Naive thymus-derived CD8-positive, alpha-beta T cell (primary cell): ENCODE measurements around the gene ZNF532. TPM values are rescaled to one million over a fixed set of nuclear protein-coding genes. Genes with fewer than 3 reads are reported as not detected.

Experiments used
- ATAC-seq, 2 donors: fragments of 150-1000 bp; cut with Tn5 transposase in 1 of 2; sonication (Bioruptor Pico), chemical (Tn5 transposase) in 1 of 2; 1 replicate in 1 of 2; 2 replicates in 1 of 2; pipeline ENCODE4 v1.10.0; 2021; ENCODE audit warnings: mild to moderate bottlenecking in 2 of 2, moderate library complexity in 2 of 2
- POLR2A ChIA-PET: fragments of 350-600 bp; sonication (Branson Sonifier 250); formaldehyde crosslinking; loops from one replicate; lab custom pipeline; 2021; ENCODE audit warnings: antibody characterized with exemption; lab: Charles Lee
- DNase-seq, 10 donors: peaks; one replicate each; pipeline versions ENCODE4 v3.0.0 to v3.0.0-alpha.2; 2020 to 2022
- H3K27ac Mint-ChIP-seq, 10 donors: one replicate each; pipeline ENCODE4 v1.8.0; 2020 to 2022; ENCODE audit warnings: mild to moderate bottlenecking in 10 of 10, mixed read lengths in 10 of 10, moderate library complexity in 4 of 10, inconsistent platforms in 1 of 10
- H3K27me3 Mint-ChIP-seq, 5 donors: one replicate each; pipeline ENCODE4 v1.8.0; 2021 to 2022; ENCODE audit warnings: mixed read lengths in 5 of 5
- H3K36me3 Mint-ChIP-seq, 3 donors: one replicate each; pipeline ENCODE4 v1.8.0; 2020 to 2022; ENCODE audit warnings: mixed read lengths in 3 of 3, mild to moderate bottlenecking in 2 of 3, inconsistent platforms in 1 of 3
- H3K4me1 Mint-ChIP-seq, 4 donors: one replicate each; pipeline ENCODE4 v1.8.0; 2021 to 2022; ENCODE audit warnings: mixed read lengths in 4 of 4
- H3K4me3 Mint-ChIP-seq, 10 donors: one replicate each; pipeline ENCODE4 v1.8.0; 2020 to 2022; ENCODE audit warnings: mild to moderate bottlenecking in 10 of 10, mixed read lengths in 10 of 10, moderate library complexity in 6 of 10, inconsistent platforms in 1 of 10
- H3K9me3 Mint-ChIP-seq, 9 donors: one replicate each; pipeline ENCODE4 v1.8.0; 2020 to 2022; ENCODE audit warnings: mixed read lengths in 9 of 9, mild to moderate bottlenecking in 3 of 9, inconsistent platforms in 1 of 9, moderate library complexity in 1 of 9
- polyA plus RNA-seq, 3 donors: library from polyadenylated mRNA; unstranded; fragments of 300-500 nt; fragmentation: Illumina TruSeq; gene quantifications; one replicate each; pipeline ENCODE4 v1.2.3, GENCODE V29; 2021
- total RNA-seq, 8 experiments: library from RNA in 2 of 8; stranded (reverse) in 2 of 8; gene quantifications; one replicate each; pipeline ENCODE4 v1.2.3 and lab custom pipeline; 2021 to 2026

ZNF532 gene
- total and polyA plus RNA-seq, 5 experiments from 2014 or later: 0.07 to 7.8 (median 3.8) TPM; not detected in 1

- DNase-seq (peak in 7 of 10 donors; percentile 12 to 31 (median 14)), ATAC-seq (peak; percentile 73 to 81)
- Mint-ChIP-seq H3K4me1 (peaks cover 0 to 15% (median 7%) of the 10 kb centered on the region in 4 donors), H3K27me3 (peaks cover 45 to 91% (median 66%) of the 10 kb centered on the region in 5 donors), H3K36me3 (peaks cover 0 to 15% (median 0%) of the 10 kb centered on the region in 3 donors), H3K4me3 (peak overlapping the region in 6 of 10 donors; percentile 46 to 64 (median 53)), H3K27ac (peak overlapping the region in 1 of 10 donors; percentile 37), H3K9me3 (peaks cover 0 to 6% (median 3%) of the 10 kb centered on the region in 9 donors)
- POLR2A ChIA-PET: interaction anchor here (1.4 kb wide), 1 partner anchor 18 kb away, joined by 4 read pairs; no protein-coding TSS in a partner anchor
Observed at GRCh38 chr18:58863539-58864145, 1.0 kb upstream of the ZNF532 start.

- Mint-ChIP-seq H3K4me1 (peaks cover 0 to 15% (median 7%) of the 10 kb centered on the region in 4 donors), H3K36me3 (peaks cover 0 to 16% (median 2%) of the 10 kb centered on the region in 3 donors), H3K9me3 (peaks cover 0 to 13% (median 3%) of the 10 kb centered on the region in 9 donors), H3K27ac (peak overlapping the region in 2 of 10 donors; percentile 51 to 58), H3K27me3 (peaks cover 42 to 91% (median 64%) of the 10 kb centered on the region in 5 donors), H3K4me3 (peak overlapping the region in 6 of 10 donors; percentile 2 to 66 (median 52))
- DNase-seq: no peak
- ATAC-seq: no peak
- POLR2A ChIA-PET: interaction anchor here (1.4 kb wide), 1 partner anchor 16 kb away, joined by 4 read pairs; no protein-coding TSS in a partner anchor
Observed at GRCh38 chr18:58865033-58865590, 435 bp downstream of the ZNF532 start.

- POLR2A ChIA-PET: no interaction called here
- Mint-ChIP-seq H3K9me3 (peaks cover 0 to 13% (median 3%) of the 10 kb centered on the region in 9 donors), H3K27ac (no peak overlapping the region), H3K4me3 (no peak overlapping the region), H3K36me3 (peaks cover 0 to 16% (median 2%) of the 10 kb centered on the region in 3 donors), H3K27me3 (peaks cover 45 to 91% (median 67%) of the 10 kb centered on the region in 5 donors), H3K4me1 (peaks cover 0 to 15% (median 7%) of the 10 kb centered on the region in 4 donors)
- DNase-seq (no peak), ATAC-seq (no peak)
Observed at GRCh38 chr18:58865701-58866065, 1.0 kb downstream of the ZNF532 start.

GRCh38 chr18:58866066-58866772 is 1.5 kb downstream of the ZNF532 start:
- H3K9me3 Mint-ChIP-seq: peaks cover 0 to 13% (median 3%) of the 10 kb centered on the region in 9 donors
- peaks cover 0 to 16% (median 2%) of the 10 kb centered on the region in 3 donors for H3K36me3 Mint-ChIP-seq
- H3K4me3 Mint-ChIP-seq: no peak overlapping the region
- H3K27me3 Mint-ChIP-seq: peaks cover 48 to 91% (median 69%) of the 10 kb centered on the region in 5 donors
- peaks cover 0 to 15% (median 7%) of the 10 kb centered on the region in 4 donors for H3K4me1 Mint-ChIP-seq
- POLR2A ChIA-PET: no interaction called here
- H3K27ac Mint-ChIP-seq: no peak overlapping the region
- ATAC-seq: no peak
- DNase-seq: no peak

GRCh38 chr18:58866773-58867150 is 2.1 kb downstream of the ZNF532 start:
- peaks cover 43 to 91% (median 64%) of the 10 kb centered on the region in 5 donors for H3K27me3 Mint-ChIP-seq
- DNase-seq: no peak
- H3K36me3 Mint-ChIP-seq: peaks cover 0 to 16% (median 2%) of the 10 kb centered on the region in 3 donors
- H3K4me3 Mint-ChIP-seq: no peak overlapping the region
- H3K9me3 Mint-ChIP-seq: peaks cover 0 to 13% (median 3%) of the 10 kb centered on the region in 9 donors
- H3K27ac Mint-ChIP-seq: no peak overlapping the region
- POLR2A ChIA-PET: no interaction called here
- peaks cover 0 to 15% (median 7%) of the 10 kb centered on the region in 4 donors for H3K4me1 Mint-ChIP-seq
- no peak for ATAC-seq

- POLR2A ChIA-PET: interaction anchor here (0.9 kb wide), 1 partner anchor 20 kb away, joined by 4 read pairs; no protein-coding TSS in a partner anchor
- no peak overlapping the region for H3K27ac Mint-ChIP-seq
- H3K27me3 Mint-ChIP-seq: peaks cover 39 to 88% (median 61%) of the 10 kb centered on the region in 5 donors
- H3K9me3 Mint-ChIP-seq: peaks cover 0 to 13% (median 3%) of the 10 kb centered on the region in 9 donors
- H3K4me1 Mint-ChIP-seq: peaks cover 0 to 15% (median 7%) of the 10 kb centered on the region in 4 donors
- ATAC-seq (no peak), DNase-seq (no peak)
- H3K4me3 Mint-ChIP-seq: no peak overlapping the region
- H3K36me3 Mint-ChIP-seq: peaks cover 0 to 14% (median 2%) of the 10 kb centered on the region in 3 donors
Observed at GRCh38 chr18:58867281-58867961, 2.7 kb downstream of the ZNF532 start.

- peaks cover 0 to 9% (median 5%) of the 10 kb centered on the region in 4 donors for H3K4me1 Mint-ChIP-seq
- H3K36me3 Mint-ChIP-seq: peaks cover 0 to 9% (median 2%) of the 10 kb centered on the region in 3 donors
- H3K4me3 Mint-ChIP-seq: no peak overlapping the region
- DNase-seq: no peak
- H3K9me3 Mint-ChIP-seq: peaks cover 0 to 13% (median 3%) of the 10 kb centered on the region in 9 donors
- H3K27me3 Mint-ChIP-seq: peaks cover 34 to 88% (median 61%) of the 10 kb centered on the region in 5 donors
- ATAC-seq: no peak
- H3K27ac Mint-ChIP-seq: no peak overlapping the region
- POLR2A ChIA-PET: no interaction called here
Observed at GRCh38 chr18:58868440-58868839, 3.8 kb downstream of the ZNF532 start.

- peaks cover 0 to 9% (median 2%) of the 10 kb centered on the region in 3 donors for H3K36me3 Mint-ChIP-seq
Observed at GRCh38 chr18:58870130-58870529, 5.5 kb downstream of the ZNF532 start.

GRCh38 chr18:58870621-58871020 is 5.9 kb downstream of the ZNF532 start:
- DNase-seq (no peak), ATAC-seq (no peak)
- Mint-ChIP-seq H3K27ac (no peak overlapping the region), H3K4me3 (no peak overlapping the region), H3K36me3 (peaks cover 0 to 9% (median 2%) of the 10 kb centered on the region in 3 donors), H3K9me3 (peaks cover 0 to 13% (median 3%) of the 10 kb centered on the region in 9 donors), H3K27me3 (peaks cover 29 to 75% (median 55%) of the 10 kb centered on the region in 5 donors), H3K4me1 (no peaks in the 10 kb centered on the region)
- POLR2A ChIA-PET: no interaction called here

More at GRCh38 chr18:58870130-58870529, 5.5 kb downstream of the ZNF532 start:
- peaks cover 0 to 13% (median 3%) of the 10 kb centered on the region in 9 donors for H3K9me3 Mint-ChIP-seq
- peaks cover 31 to 80% (median 60%) of the 10 kb centered on the region in 5 donors for H3K27me3 Mint-ChIP-seq
- H3K4me1 Mint-ChIP-seq: peaks cover 0 to under 1% (median 0%) of the 10 kb centered on the region in 4 donors
- POLR2A ChIA-PET: no interaction called here
- ATAC-seq (no peak), DNase-seq (no peak)
- H3K27ac Mint-ChIP-seq: no peak overlapping the region
- no peak overlapping the region for H3K4me3 Mint-ChIP-seq

- ATAC-seq: no peak
- H3K27me3 Mint-ChIP-seq: peaks cover 24 to 70% (median 49%) of the 10 kb centered on the region in 5 donors
- H3K27ac Mint-ChIP-seq: no peak overlapping the region
- no peak overlapping the region for H3K4me3 Mint-ChIP-seq
- peaks cover 0 to 9% (median 2%) of the 10 kb centered on the region in 3 donors for H3K36me3 Mint-ChIP-seq
- H3K9me3 Mint-ChIP-seq: peaks cover 0 to 13% (median 3%) of the 10 kb centered on the region in 9 donors
- POLR2A ChIA-PET: no interaction called here
- DNase-seq: no peak
- no peaks in the 10 kb centered on the region for H3K4me1 Mint-ChIP-seq
Observed at GRCh38 chr18:58871514-58872420, 7.1 kb downstream of the ZNF532 start.

- no peak overlapping the region for H3K27ac Mint-ChIP-seq
- DNase-seq (no peak), ATAC-seq (no peak)
- H3K27me3 Mint-ChIP-seq: peaks cover 10 to 44% (median 24%) of the 10 kb centered on the region in 5 donors
- no peaks in the 10 kb centered on the region for H3K9me3 Mint-ChIP-seq
- H3K4me3 Mint-ChIP-seq: no peak overlapping the region
- H3K36me3 Mint-ChIP-seq: no peaks in the 10 kb centered on the region
- H3K4me1 Mint-ChIP-seq: no peaks in the 10 kb centered on the region
- POLR2A ChIA-PET: no interaction called here
Observed at GRCh38 chr18:58878640-58879039, 14.0 kb downstream of the ZNF532 start.
